Endothelial cell of umbilical vein (primary cell): ENCODE data around the gene RNF113B. TPM values are rescaled to one million over a fixed set of nuclear protein-coding genes. Genes with fewer than 3 reads are reported as not detected.

ENCODE experiments used
- BruUV-seq: library from RNA; stranded (reverse); fragments of 400-500 nt; replicated peaks from 2 replicates; lab custom pipeline; 2021; lab: Mats Ljungman, UMichigan
- CTCF ChIA-PET: fragments of 300-600, 350-600 bp; sonication (Branson Sonifier 250); formaldehyde crosslinking; loops from one replicate; lab custom pipeline; 2021; ENCODE audit warnings: antibody characterized with exemption, inconsistent platforms; lab: Charles Lee
- POLR2A ChIA-PET: fragments of 300-600, 350-600 bp; sonication (Branson Sonifier 250); formaldehyde crosslinking; loops from one replicate; lab custom pipeline; 2021; ENCODE audit warnings: antibody characterized with exemption, inconsistent platforms; lab: Charles Lee
- DNase-seq: peaks from one replicate; pipeline ENCODE4 v3.0.0-alpha.2; 2011; ENCODE audit warnings: low read depth, low spot score
- FAIRE-seq: peaks from 2 replicates; lab custom pipeline; 2011; peaks lifted over from hg19 to GRCh38; lab: Jason Lieb, UNC
- H2AFZ ChIP-seq: 2 replicates; pipeline ENCODE4 v1.6.0; 2012; ENCODE audit warnings: low read depth, low read length, control low read depth, inconsistent platforms
- H3K27ac ChIP-seq: 2 replicates; pipeline ENCODE4 v1.5.1; 2011; ENCODE audit warnings: low read depth, mild to moderate bottlenecking, control low read depth, low read length, moderate library complexity; ENCODE audit not compliant: insufficient read depth
- H3K27me3 ChIP-seq, 2 experiments: 2 replicates each; pipeline versions ENCODE4 v1.6.0 to v1.6.1; 2011; ENCODE audit warnings: low read length in 2 of 2, mixed read lengths in 1 of 2; ENCODE audit not compliant: control insufficient read depth in 2 of 2, insufficient read depth in 2 of 2
- H3K36me3 ChIP-seq, 2 experiments: 2 replicates in 1 of 2; 3 replicates in 1 of 2; pipeline ENCODE4 v1.5.1; 2011; ENCODE audit warnings: low read length in 2 of 2, mild to moderate bottlenecking in 1 of 2, moderate library complexity in 1 of 2; ENCODE audit not compliant: control insufficient read depth in 2 of 2, insufficient read depth in 2 of 2; ENCODE audit errors: extremely low read depth in 1 of 2
- H3K4me1 ChIP-seq: 3 replicates; pipeline ENCODE4 v1.5.1; 2011; ENCODE audit warnings: mild to moderate bottlenecking, low read length; ENCODE audit not compliant: control insufficient read depth, insufficient read depth; ENCODE audit errors: extremely low read depth
- H3K4me2 ChIP-seq: 2 replicates; pipeline ENCODE4 v1.6.1; 2011; ENCODE audit warnings: low read length, control low read depth, mixed read lengths; ENCODE audit not compliant: insufficient read depth
- H3K4me3 ChIP-seq, 3 experiments: fragments of 200-600 bp in 1 of 3; sonication (generic), shearing (Covaris generic) in 1 of 3; replicated peaks in 1 of 3; 2 replicates each; pipeline ENCODE4 v1.5.1; 2011 to 2016; ENCODE audit warnings: control low read depth in 3 of 3, low read length in 3 of 3, mild to moderate bottlenecking in 2 of 3, inconsistent platforms in 1 of 3, low read depth in 1 of 3, moderate library complexity in 1 of 3; ENCODE audit not compliant: insufficient read depth in 1 of 3
- H3K79me2 ChIP-seq: 2 replicates; pipeline ENCODE4 v1.6.0; 2012; ENCODE audit warnings: low read length, inconsistent platforms; ENCODE audit not compliant: control insufficient read depth, insufficient read depth
- H3K9ac ChIP-seq: replicated peaks from 2 replicates; pipeline ENCODE3; 2011; ENCODE audit warnings: low read length, control low read depth; ENCODE audit not compliant: insufficient read depth; ENCODE audit errors: extremely low read depth
- H3K9me1 ChIP-seq: replicated peaks from 3 replicates; pipeline ENCODE4 v1.6.0; 2011; ENCODE audit warnings: mild to moderate bottlenecking, low read length; ENCODE audit not compliant: control insufficient read depth, insufficient read depth; ENCODE audit errors: extremely low read depth
- H3K9me3 ChIP-seq: replicated peaks from 2 replicates; pipeline ENCODE4 v1.5.1; 2012; ENCODE audit warnings: low read length, inconsistent platforms; ENCODE audit not compliant: control insufficient read depth, insufficient read depth
- H4K20me1 ChIP-seq: replicated peaks from 2 replicates; pipeline ENCODE3; 2011; ENCODE audit warnings: mild to moderate bottlenecking, low read length; ENCODE audit not compliant: control insufficient read depth, insufficient read depth; ENCODE audit errors: extremely low read depth
- GATA2 ChIP-seq: IDR thresholded peaks from 2 replicates; pipeline ENCODE4 v1.7.0; 2011; ENCODE audit warnings: low read depth, mild to moderate bottlenecking, moderate library complexity, mixed read lengths, low read length; ENCODE audit not compliant: insufficient read length, insufficient read depth
- JUN ChIP-seq: IDR thresholded peaks from 2 replicates; pipeline ENCODE4 v1.6.1; 2011; ENCODE audit warnings: borderline replicate concordance, low read depth; ENCODE audit not compliant: insufficient read length, insufficient read depth
- MYC ChIP-seq: IDR thresholded peaks from one replicate; pipeline ENCODE4 v1.6.1; 2011; ENCODE audit warnings: mild to moderate bottlenecking, low read depth, low read length
- POLR2AphosphoS5 ChIP-seq: IDR thresholded peaks from 2 replicates; pipeline ENCODE4 v1.6.1; 2012; ENCODE audit warnings: low read depth, mild to moderate bottlenecking, control low read depth, low read length, moderate library complexity; ENCODE audit not compliant: insufficient read depth
- dilution Hi-C: fragments of 300-500 bp; cut with MboI; formaldehyde crosslinking; loops from one replicate; pipeline ENCODE4 v1.15.0; 2019; ENCODE audit warnings: low sequenced_read_pairs; ENCODE audit not compliant: extremely low pct_ligation_motif_present
- intact Hi-C: fragments of 100-400 bp; cut with micrococcal nuclease; formaldehyde crosslinking; loops from one replicate; pipeline ENCODE4 v1.10.0; 2022
- polyA plus RNA-seq, 4 experiments: library from polyadenylated mRNA; depleted of rRNA in 3 of 4; stranded (reverse) in 3 of 4; unstranded in 1 of 4; fragments of >200 nt; gene quantifications; 2 replicates each; pipeline versions ENCODE4 v1.2.1 to v1.2.3, GENCODE V29; 2011 to 2012; ENCODE audit warnings: missing spikeins in 1 of 4
- total RNA-seq: library from RNA; stranded (reverse); gene quantifications from 2 replicates; pipeline ENCODE4 v1.2.3, GENCODE V29; 2021
- TF ChIP-seq, protein P1 (sequence below), 2 donors: IDR thresholded peaks; 1 replicate in 1 of 2; 2 replicates in 1 of 2; pipeline ENCODE4 v1.5.1; 2011; ENCODE audit warnings: low read length in 2 of 2, mild to moderate bottlenecking in 2 of 2, moderate library complexity in 2 of 2, control low read depth in 1 of 2, inconsistent platforms in 1 of 2, low read depth in 1 of 2; ENCODE audit not compliant: insufficient read depth in 1 of 2; ENCODE audit errors: extremely low read depth in 1 of 2

The RNF113B gene
- total and polyA plus RNA-seq, 2 donors (not counting 3 experiments of a cell fraction or from before 2014, with no cell fraction given): not detected

DNA sequence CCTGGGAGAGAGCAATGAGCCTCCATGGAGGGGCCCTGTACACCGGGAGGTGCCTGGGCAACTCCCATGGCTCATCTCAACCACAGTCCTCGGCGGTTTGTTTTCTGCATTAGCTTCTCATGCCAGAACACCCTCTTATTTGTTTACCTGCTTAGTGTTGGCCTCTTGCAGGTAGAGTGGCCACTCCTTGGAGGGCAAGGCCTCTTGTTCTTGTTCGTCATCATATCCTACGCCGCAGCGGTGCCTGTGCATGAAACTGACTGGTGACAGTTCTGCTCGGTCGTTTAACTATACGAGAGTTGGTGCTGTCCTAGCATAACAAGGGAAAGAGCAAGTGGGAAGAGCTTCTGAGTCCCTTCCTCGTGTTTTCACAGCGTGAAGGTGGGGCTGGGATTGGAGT lies 40.5 kb upstream of the RNF113B start:
- Histone ChIP-seq H3K9ac (no peak overlapping the region), H3K36me3 (no peaks in the 10 kb centered on the region), H2AFZ (no peak overlapping the region), H3K4me2 (no peak overlapping the region), H3K27ac (no peak overlapping the region), H3K9me1 (no peaks in the 10 kb centered on the region), H3K4me3 (no peak overlapping the region), H4K20me1 (no peaks in the 10 kb centered on the region), H3K4me1 (peaks cover 26% of the 10 kb centered on the region), H3K79me2 (no peaks in the 10 kb centered on the region), H3K27me3 (no peaks in the 10 kb centered on the region), H3K9me3 (no peaks in the 10 kb centered on the region)
- ChIA-PET CTCF (no interaction called here), POLR2A (no interaction called here)
- TF ChIP-seq POLR2AphosphoS5 (no peak), JUN (no peak), GATA2 (no peak), MYC (no peak)
- TF ChIP-seq, protein P1, sequence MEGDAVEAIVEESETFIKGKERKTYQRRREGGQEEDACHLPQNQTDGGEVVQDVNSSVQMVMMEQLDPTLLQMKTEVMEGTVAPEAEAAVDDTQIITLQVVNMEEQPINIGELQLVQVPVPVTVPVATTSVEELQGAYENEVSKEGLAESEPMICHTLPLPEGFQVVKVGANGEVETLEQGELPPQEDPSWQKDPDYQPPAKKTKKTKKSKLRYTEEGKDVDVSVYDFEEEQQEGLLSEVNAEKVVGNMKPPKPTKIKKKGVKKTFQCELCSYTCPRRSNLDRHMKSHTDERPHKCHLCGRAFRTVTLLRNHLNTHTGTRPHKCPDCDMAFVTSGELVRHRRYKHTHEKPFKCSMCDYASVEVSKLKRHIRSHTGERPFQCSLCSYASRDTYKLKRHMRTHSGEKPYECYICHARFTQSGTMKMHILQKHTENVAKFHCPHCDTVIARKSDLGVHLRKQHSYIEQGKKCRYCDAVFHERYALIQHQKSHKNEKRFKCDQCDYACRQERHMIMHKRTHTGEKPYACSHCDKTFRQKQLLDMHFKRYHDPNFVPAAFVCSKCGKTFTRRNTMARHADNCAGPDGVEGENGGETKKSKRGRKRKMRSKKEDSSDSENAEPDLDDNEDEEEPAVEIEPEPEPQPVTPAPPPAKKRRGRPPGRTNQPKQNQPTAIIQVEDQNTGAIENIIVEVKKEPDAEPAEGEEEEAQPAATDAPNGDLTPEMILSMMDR (IDR thresholded peaks at IDR 0.05; ENCODE audit: extremely low read depth in 1 of 2, insufficient read depth in 1 of 2, low read depth in 1 of 2, low read length in 2 of 2): no peak
- FAIRE-seq (no peak), DNase-seq (no peak)
- dilution Hi-C loops: no loop called here
- intact Hi-C loops: loop anchor here (2.0 kb wide), 1 partner anchor 35 kb away; no protein-coding TSS in a partner anchor
- BruUV-seq: no TSS peak
